HG03460 (cell line): Measurements from ENCODE around the gene TNF.
"Not testable (repeated sequence)": the region's sequence is repeated elsewhere in the genome, so short reads cannot be mapped to it uniquely, and the experiment has no call there.

Experiments
- ATAC-seq: cut with Tn5 transposase; IDR thresholded peaks from one replicate; pipeline ENCODE4 v1.9.1; 2021; ENCODE audit not compliant: unreplicated experiment

The TNF gene

GRCh38 chr6:31586599-31587281 lies 11.4 kb downstream of the TNF start:
- ATAC-seq: no peak

GRCh38 chr6:31587791-31588777 lies 12.7 kb downstream of the TNF start:
- ATAC-seq: no peak

- ATAC-seq: no peak
Observed at GRCh38 chr6:31588871-31589650, 13.7 kb downstream of the TNF start.

- not testable (repeated sequence) for ATAC-seq
Observed at GRCh38 chr6:31590691-31591090, 15.3 kb downstream of the TNF start.

GRCh38 chr6:31592396-31592771 lies 17.0 kb downstream of the TNF start:
- ATAC-seq: no peak

GRCh38 chr6:31597006-31597405 lies 21.6 kb downstream of the TNF start:
- no peak for ATAC-seq

GRCh38 chr6:31607317-31607716 lies 32.0 kb downstream of the TNF start:
- no peak for ATAC-seq

GRCh38 chr6:31609519-31610406 lies 34.4 kb downstream of the TNF start:
- ATAC-seq: no peak

GRCh38 chr6:31610968-31611367 lies 35.6 kb downstream of the TNF start:
- no peak for ATAC-seq

GRCh38 chr6:31614075-31614619 lies 38.8 kb downstream of the TNF start:
- ATAC-seq: no peak

- ATAC-seq: no peak
Observed at GRCh38 chr6:31614684-31615578, 39.6 kb downstream of the TNF start, which contains the start of gene AIF1. Gene AIF1, plus strand, starts transcription at chr6:31615234. Its CDS starts 96 bp downstream, at chr6:31615330.

GRCh38 chr6:31615748-31616147 lies 40.4 kb downstream of the TNF start:
- no peak for ATAC-seq

GRCh38 chr6:31617010-31617409 lies 41.6 kb downstream of the TNF start:
- ATAC-seq: no peak

- peak; percentile 73 for ATAC-seq
Observed at GRCh38 chr6:31619805-31620585, 44.6 kb downstream of the TNF start.

- peak; percentile 42 for ATAC-seq
Observed at GRCh38 chr6:31620586-31621319, 45.4 kb downstream of the TNF start, which contains the start of gene PRRC2A. Gene PRRC2A, plus strand, starts transcription at chr6:31620715. Its CDS starts 2,075 bp downstream, at chr6:31622790.

GRCh38 chr6:31621320-31621939 lies 46.1 kb downstream of the TNF start:
- ATAC-seq: no peak

- no peak for ATAC-seq
Observed at GRCh38 chr6:31621991-31622390, 46.6 kb downstream of the TNF start.
